B cell (primary cell): ENCODE data around the gene PCDHA1. TPM values are rescaled to one million over a fixed set of nuclear protein-coding genes. Genes with fewer than 3 reads are reported as not detected.

Experiments used
- ATAC-seq: fragments of 200-7000 bp; cut with Tn5 transposase; one replicate; pipeline ENCODE4 v1.10.0; 2021; ENCODE audit warnings: low read depth, mild to moderate bottlenecking, moderate number of reproducible peaks, moderate library complexity
- CTCF ChIA-PET: fragments of 350-600 bp; sonication (Branson Sonifier 250); formaldehyde crosslinking; loops from one replicate; lab custom pipeline; 2021; ENCODE audit warnings: antibody characterized with exemption, inconsistent platforms; lab: Charles Lee
- POLR2A ChIA-PET: fragments of 350-600 bp; sonication (Branson Sonifier 250); formaldehyde crosslinking; loops from one replicate; lab custom pipeline; 2021; ENCODE audit warnings: antibody characterized with exemption; lab: Charles Lee
- DNase-seq: peaks from one replicate; pipeline ENCODE4 v3.0.0; 2013
- H2AFZ ChIP-seq: 2 replicates; pipeline ENCODE4 v1.6.1; 2012; ENCODE audit warnings: mild to moderate bottlenecking, low read depth, low read length; ENCODE audit not compliant: insufficient read depth, poor library complexity, severe bottlenecking
- H3K27ac ChIP-seq, 2 donors: 1 replicate in 1 of 2; 2 replicates in 1 of 2; pipeline ENCODE4 v1.5.1; 2012 to 2013; ENCODE audit warnings: low read length in 2 of 2, mild to moderate bottlenecking in 2 of 2, moderate library complexity in 1 of 2
- H3K27me3 ChIP-seq, 4 experiments: fragments of 200-600 bp in 1 of 4; sonication (generic) in 1 of 4; replicated peaks in 1 of 4; 1 replicate in 2 of 4; 2 replicates in 2 of 4; pipeline versions ENCODE4 v1.6.1 to v1.7.0; 2013 to 2016; ENCODE audit warnings: low read length in 3 of 4, mild to moderate bottlenecking in 2 of 4, mixed read lengths in 1 of 4, moderate library complexity in 1 of 4; ENCODE audit not compliant: insufficient read depth in 4 of 4, control insufficient read depth in 3 of 4; ENCODE audit errors: control extremely low read depth in 1 of 4
- H3K36me3 ChIP-seq, 2 experiments: replicated peaks in 1 of 2; 1 replicate in 1 of 2; 2 replicates in 1 of 2; pipeline versions ENCODE4 v1.6.1 to v1.7.1; 2013; ENCODE audit warnings: low read length in 1 of 2; ENCODE audit not compliant: insufficient read depth in 2 of 2, control insufficient read depth in 1 of 2; ENCODE audit errors: control extremely low read depth in 1 of 2, extremely low read depth in 1 of 2
- H3K4me1 ChIP-seq, 2 donors: fragments of 200-600 bp in 1 of 2; sonication (generic) in 1 of 2; 1 replicate in 1 of 2; 2 replicates in 1 of 2; pipeline versions ENCODE4 v1.5.1 to v1.6.1; 2013 to 2017; ENCODE audit warnings: low read length in 2 of 2; ENCODE audit not compliant: control insufficient read depth in 2 of 2, insufficient read depth in 2 of 2
- H3K4me2 ChIP-seq: replicated peaks from 2 replicates; pipeline ENCODE3; 2012; ENCODE audit warnings: mild to moderate bottlenecking, low read depth, low read length; ENCODE audit not compliant: poor library complexity, severe bottlenecking
- H3K4me3 ChIP-seq, 5 experiments: fragments of 200-600 bp in 1 of 5; sonication (generic) in 1 of 5; 1 replicate in 3 of 5; 2 replicates in 2 of 5; pipeline versions ENCODE4 v1.5.1 to v1.7.0; 2011 to 2016; ENCODE audit warnings: low read length in 4 of 5, mild to moderate bottlenecking in 4 of 5, low read depth in 2 of 5, control low read depth in 1 of 5, moderate library complexity in 1 of 5; ENCODE audit not compliant: insufficient read depth in 1 of 5; ENCODE audit errors: control extremely low read depth in 1 of 5, extremely low read depth in 1 of 5
- H3K79me2 ChIP-seq: fragments of 200-600 bp; sonication (generic); one replicate; pipeline ENCODE4 v1.6.0; 2016; ENCODE audit warnings: low read length; ENCODE audit not compliant: control insufficient read depth, insufficient read depth
- H3K9ac ChIP-seq: fragments of 200-600 bp; sonication (generic); 2 replicates; pipeline ENCODE4 v1.6.1; 2017; ENCODE audit warnings: mild to moderate bottlenecking, low read length, moderate library complexity
- H3K9me3 ChIP-seq, 3 donors: one replicate each; pipeline versions ENCODE4 v1.6.1 to v1.7.1; 2013; ENCODE audit warnings: low read length in 2 of 3; ENCODE audit not compliant: control insufficient read depth in 2 of 3, insufficient read depth in 1 of 3; ENCODE audit errors: control extremely low read depth in 1 of 3
- H4K20me1 ChIP-seq: 2 replicates; pipeline ENCODE4 v1.6.0; 2012; ENCODE audit warnings: mild to moderate bottlenecking, low read length; ENCODE audit not compliant: insufficient read depth, control insufficient read depth, poor library complexity, severe bottlenecking
- H3K27ac Mint-ChIP-seq: one replicate; pipeline ENCODE4 v1.8.0; 2021; ENCODE audit warnings: mixed read lengths
- H3K27me3 Mint-ChIP-seq: one replicate; pipeline ENCODE4 v1.8.0; 2021; ENCODE audit warnings: mixed read lengths
- H3K4me1 Mint-ChIP-seq: one replicate; pipeline ENCODE4 v1.8.0; 2021; ENCODE audit warnings: mixed read lengths
- H3K4me3 Mint-ChIP-seq: one replicate; pipeline ENCODE4 v1.8.0; 2021; ENCODE audit warnings: mixed read lengths
- H3K9me3 Mint-ChIP-seq: one replicate; pipeline ENCODE4 v1.8.0; 2022; ENCODE audit warnings: mixed read lengths; ENCODE audit not compliant: insufficient read depth
- CTCF ChIP-seq: fragments of 200-600 bp; IDR thresholded peaks from one replicate; pipeline ENCODE4 v1.8.0; 2022; ENCODE audit warnings: antibody characterized with exemption, mild to moderate bottlenecking
- EZH2 ChIP-seq: IDR thresholded peaks from 2 replicates; pipeline ENCODE4 v1.6.1; 2012; ENCODE audit warnings: borderline replicate concordance, low read depth, mild to moderate bottlenecking, moderate library complexity, low read length; ENCODE audit not compliant: insufficient read depth, poor library complexity, severe bottlenecking
- WGBS: methylation state at CpG from one replicate; pipeline ENCODE4 v1.1.5; 2013; ENCODE audit warnings: missing lambda C conversion rate; ENCODE audit not compliant: insufficient coverage; 5-methylcytosine and 5-hydroxymethylcytosine counted together
- intact Hi-C: fragments of 100-400 bp; cut with micrococcal nuclease; formaldehyde crosslinking; loops from one replicate; pipeline ENCODE4 v1.10.0; 2022
- polyA plus RNA-seq: library from polyadenylated mRNA; depleted of rRNA; stranded (reverse); fragments of >200 nt; gene quantifications from 2 replicates; pipeline ENCODE4 v1.2.3, GENCODE V29; 2012
- total RNA-seq, 2 donors: library from RNA; stranded (reverse); fragments of 120-200 nt in 1 of 2; gene quantifications; 1 replicate in 1 of 2; 2 replicates in 1 of 2; pipeline versions ENCODE4 v1.2.3 to v1.2.4, GENCODE V29; 2013 to 2022

PCDHA1 gene
- total and polyA plus RNA-seq, 2 donors (not counting 1 experiment from before 2014, with no cell fraction given): not detected

- ChIA-PET POLR2A (no interaction called here), CTCF (no interaction called here)
- Mint-ChIP-seq H3K9me3 (no peaks in the 10 kb centered on the region), H3K4me1 (no peaks in the 10 kb centered on the region), H3K27ac (no peak overlapping the region), H3K27me3 (peaks cover 8% of the 10 kb centered on the region), H3K4me3 (no peak overlapping the region)
- TF ChIP-seq EZH2 (no peak), CTCF (no peak)
- intact Hi-C loops: no loop called here
- Histone ChIP-seq H2AFZ (no peak overlapping the region), H3K79me2 (no peaks in the 10 kb centered on the region), H3K27me3 (peaks cover 0 to 11% (median 4%) of the 10 kb centered on the region in 4 experiments), H3K4me2 (no peak overlapping the region), H3K36me3 (no peaks in the 10 kb centered on the region), H3K4me3 (no peak overlapping the region), H3K27ac (no peak overlapping the region), H4K20me1 (no peaks in the 10 kb centered on the region), H3K9me3 (peaks cover 1 to 42% (median 9%) of the 10 kb centered on the region in 3 donors), H3K4me1 (no peaks in the 10 kb centered on the region), H3K9ac (no peak overlapping the region)
- ATAC-seq: no peak
- 67% methylated on average over 22 of the region's 22 CpGs for WGBS
- no peak for DNase-seq
Observed at GRCh38 chr5:140857987-140858240, 72.0 kb downstream of the PCDHA1 start.

- no peak overlapping the region for H3K9ac ChIP-seq
- H3K27ac Mint-ChIP-seq: no peak overlapping the region
- no peaks in the 10 kb centered on the region for H4K20me1 ChIP-seq
- CTCF ChIA-PET: no interaction called here
- no peak overlapping the region for H3K4me2 ChIP-seq
- intact Hi-C loops: no loop called here
- TF ChIP-seq CTCF (no peak), EZH2 (no peak)
- no peaks in the 10 kb centered on the region for H3K9me3 Mint-ChIP-seq
- H3K4me1 ChIP-seq: no peaks in the 10 kb centered on the region
- no peaks in the 10 kb centered on the region for H3K27me3 ChIP-seq
- no peak overlapping the region for H3K4me3 ChIP-seq
- no peak overlapping the region for H3K27ac ChIP-seq
- H3K27me3 Mint-ChIP-seq: peaks cover 6% of the 10 kb centered on the region
- WGBS: 55% methylated on average over 76 of the region's 76 CpGs
- ATAC-seq (no peak), DNase-seq (no peak)
- no peak overlapping the region for H3K4me3 Mint-ChIP-seq
- no peaks in the 10 kb centered on the region for H3K36me3 ChIP-seq
- no peaks in the 10 kb centered on the region for H3K79me2 ChIP-seq
- H3K4me1 Mint-ChIP-seq: no peaks in the 10 kb centered on the region
- H3K9me3 ChIP-seq: peaks cover 0 to 35% (median 0%) of the 10 kb centered on the region in 3 donors
- no peak overlapping the region for H2AFZ ChIP-seq
- POLR2A ChIA-PET: no interaction called here
Observed at GRCh38 chr5:140862441-140863295, 76.7 kb downstream of the PCDHA1 start.
